Sigmoid colon (tissue), 4 donors: ENCODE measurements around the gene C1orf174.

ENCODE experiments used
- CTCF ChIP-seq, 4 experiments: fragments of 450-650 bp in 3 of 4; fragments of 200-600 bp in 1 of 4; IDR thresholded peaks; one replicate each; pipeline ENCODE4 v1.5.1; 2016 to 2019; ENCODE audit warnings: antibody characterized with exemption in 4 of 4, mild to moderate bottlenecking in 3 of 4, moderate library complexity in 2 of 4
- EP300 ChIP-seq, 4 donors: sonication (generic); formaldehyde crosslinking; IDR thresholded peaks; one replicate each; pipeline ENCODE4 v1.6.1; 2017; ENCODE audit warnings: antibody characterized with exemption in 4 of 4

GRCh38 chr1:3863231-3863935 lies 36.7 kb downstream of the C1orf174 start:
- no peak for TF ChIP-seq EP300 (IDR thresholded peaks at IDR 0.05)
- no peak for TF ChIP-seq CTCF (IDR thresholded peaks at IDR 0.05)
